ENCODE data around the gene ARHGAP29.
A peak's percentile ranks its signal among the peaks of the same experiment; 100 is the strongest.

ARHGAP29 gene

DNA sequence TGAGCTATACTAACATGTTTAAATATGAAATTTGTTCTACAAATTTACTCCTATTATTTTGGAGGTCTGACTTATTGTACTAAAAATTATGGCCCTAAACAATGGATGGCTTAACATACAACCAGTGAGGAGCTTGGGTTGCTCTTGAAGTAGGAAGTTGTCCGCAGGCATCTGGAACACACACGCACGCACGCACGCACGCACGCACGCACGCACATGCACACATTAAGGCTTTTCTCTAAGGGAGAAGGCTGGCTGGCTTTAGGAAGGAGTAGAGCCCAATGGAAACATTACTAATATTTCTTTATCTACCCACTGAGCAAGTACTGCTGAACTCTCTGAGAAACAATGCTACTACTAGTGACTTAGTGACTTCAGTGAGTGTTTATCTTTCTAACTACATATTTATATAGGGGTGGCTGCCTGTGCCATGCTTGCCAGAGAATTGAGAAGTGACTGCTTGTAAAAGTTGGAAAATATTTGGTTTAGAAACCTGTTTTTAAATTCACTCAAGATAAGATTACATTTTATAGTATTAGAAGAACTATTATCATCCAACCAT lies 16.2 kb upstream of the ARHGAP29 start:
- Histone ChIP-seq H3K27ac (no peak overlapping the region), H3K4me3 (no peak overlapping the region)
- no peak for DNase-seq (ENCODE audit: low spot score)
- TF ChIP-seq, protein P1, sequence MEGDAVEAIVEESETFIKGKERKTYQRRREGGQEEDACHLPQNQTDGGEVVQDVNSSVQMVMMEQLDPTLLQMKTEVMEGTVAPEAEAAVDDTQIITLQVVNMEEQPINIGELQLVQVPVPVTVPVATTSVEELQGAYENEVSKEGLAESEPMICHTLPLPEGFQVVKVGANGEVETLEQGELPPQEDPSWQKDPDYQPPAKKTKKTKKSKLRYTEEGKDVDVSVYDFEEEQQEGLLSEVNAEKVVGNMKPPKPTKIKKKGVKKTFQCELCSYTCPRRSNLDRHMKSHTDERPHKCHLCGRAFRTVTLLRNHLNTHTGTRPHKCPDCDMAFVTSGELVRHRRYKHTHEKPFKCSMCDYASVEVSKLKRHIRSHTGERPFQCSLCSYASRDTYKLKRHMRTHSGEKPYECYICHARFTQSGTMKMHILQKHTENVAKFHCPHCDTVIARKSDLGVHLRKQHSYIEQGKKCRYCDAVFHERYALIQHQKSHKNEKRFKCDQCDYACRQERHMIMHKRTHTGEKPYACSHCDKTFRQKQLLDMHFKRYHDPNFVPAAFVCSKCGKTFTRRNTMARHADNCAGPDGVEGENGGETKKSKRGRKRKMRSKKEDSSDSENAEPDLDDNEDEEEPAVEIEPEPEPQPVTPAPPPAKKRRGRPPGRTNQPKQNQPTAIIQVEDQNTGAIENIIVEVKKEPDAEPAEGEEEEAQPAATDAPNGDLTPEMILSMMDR (IDR thresholded peaks at IDR 0.05): no peak

DNA sequence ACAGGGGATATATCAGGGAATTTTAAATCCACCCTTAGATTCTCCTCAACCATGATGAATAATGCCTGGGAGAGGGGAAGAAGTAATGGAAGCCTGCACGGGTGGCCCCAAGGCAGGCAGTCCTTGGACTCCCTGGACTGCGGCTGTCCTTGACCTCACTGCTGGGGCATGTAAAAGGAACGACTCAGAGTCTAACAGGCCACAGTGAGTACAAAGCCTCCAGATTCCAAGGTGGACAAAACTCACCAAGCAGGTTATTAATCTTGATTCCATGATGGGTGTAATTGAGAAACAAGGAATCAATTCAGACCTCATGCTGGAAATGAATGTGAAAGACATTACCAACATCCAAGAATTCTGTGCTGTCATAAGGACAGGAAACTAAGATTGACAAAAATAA lies 13.0 kb upstream of the ARHGAP29 start:
- TF ChIP-seq, protein P1 (IDR thresholded peaks at IDR 0.05): no peak
- no peak for DNase-seq (ENCODE audit: low spot score)
- Histone ChIP-seq H3K4me3 (no peak overlapping the region), H3K27ac (no peak overlapping the region)

DNA sequence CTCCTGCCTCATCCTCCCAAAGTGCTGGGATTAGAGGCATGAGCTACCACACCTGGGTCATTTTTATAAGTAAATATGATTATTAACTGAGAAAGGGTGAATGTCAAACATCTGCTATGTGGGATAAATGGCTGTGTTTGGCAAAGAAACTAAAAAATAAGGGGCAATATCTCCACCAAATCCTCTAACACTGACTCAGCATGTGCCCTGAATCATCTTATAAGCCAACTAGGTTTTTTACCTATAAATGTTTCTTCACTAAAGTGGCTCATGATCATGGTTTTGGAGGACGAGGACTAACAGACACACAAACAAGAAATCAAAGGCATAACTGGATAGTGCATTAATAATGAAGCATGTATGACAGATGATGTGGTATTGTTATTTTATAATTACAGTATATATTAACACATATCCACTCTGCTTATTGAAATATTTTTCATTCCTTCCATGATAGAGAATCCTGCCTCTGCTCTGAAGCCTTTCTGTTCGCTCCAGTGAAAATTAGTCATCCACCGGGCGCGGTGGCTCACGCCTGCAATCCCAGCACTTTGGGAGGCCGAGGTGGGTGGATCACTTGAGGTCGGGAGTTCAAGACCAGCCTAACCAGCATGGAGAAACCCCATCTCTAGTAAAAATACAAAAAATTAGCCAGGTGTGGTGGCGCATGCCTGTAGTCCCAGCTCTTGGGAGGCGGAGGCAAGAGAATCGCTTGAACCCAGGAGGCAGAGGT lies 11.7 kb upstream of the ARHGAP29 start:
- no peak for DNase-seq (ENCODE audit: low spot score)
- no peak overlapping the region for H3K4me3 ChIP-seq
- TF ChIP-seq, protein P1 (IDR thresholded peaks at IDR 0.05): no peak
- H3K27ac ChIP-seq: no peak overlapping the region

DNA sequence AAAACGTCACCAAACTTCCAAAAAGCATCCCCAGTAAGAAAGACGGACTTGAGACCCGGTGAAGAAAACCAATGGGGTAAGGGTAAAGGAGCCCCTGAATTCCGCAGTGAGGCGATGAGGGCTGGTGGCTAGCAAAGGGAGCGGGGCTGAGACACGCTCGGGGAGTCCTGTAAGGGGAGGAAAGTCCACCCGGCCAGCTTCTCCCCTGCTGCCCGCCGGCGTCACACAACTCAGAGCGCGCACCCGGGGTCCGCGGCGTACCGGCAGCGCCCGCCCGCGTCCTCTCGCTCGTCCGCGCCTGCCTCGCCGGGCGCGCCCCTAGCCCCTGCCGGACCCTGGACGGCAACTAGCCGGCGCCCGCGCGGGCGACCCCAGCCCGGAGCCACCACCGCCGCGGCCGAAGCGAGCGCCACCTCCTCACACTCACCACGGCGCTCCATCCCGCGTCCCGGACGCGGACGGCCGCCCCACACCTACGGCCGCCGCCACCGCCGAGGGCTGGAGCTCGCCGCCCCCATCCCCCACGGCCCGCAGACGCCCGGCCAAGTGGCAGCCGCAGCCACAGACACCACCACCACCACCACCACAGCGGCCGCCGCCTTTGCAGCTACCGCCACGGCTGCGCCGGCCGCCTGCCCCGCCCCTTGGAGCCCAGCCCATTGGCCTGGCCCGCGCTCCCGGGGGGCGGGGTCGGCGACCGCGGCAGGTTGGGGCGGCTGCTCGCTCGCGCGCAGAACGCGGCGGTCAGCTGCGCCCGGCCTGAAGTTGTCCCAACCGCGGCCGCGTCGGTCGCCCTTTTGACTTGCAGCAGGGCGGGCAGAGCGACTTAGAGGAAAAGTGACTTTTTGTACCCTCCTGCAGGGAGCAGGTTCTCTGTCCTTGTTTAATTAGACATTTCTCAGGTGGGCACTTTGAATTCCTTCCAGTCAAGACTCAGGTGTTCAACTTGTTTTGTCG lies 10.0 kb upstream of the ARHGAP29 start:
- Histone ChIP-seq H3K27ac (peak overlapping the region; percentile 85 to 89), H3K4me3 (peak overlapping the region; percentile 84)
- TF ChIP-seq, protein P1 (IDR thresholded peaks at IDR 0.05): no peak
- DNase-seq (ENCODE audit: low spot score): peak; percentile 81

DNA sequence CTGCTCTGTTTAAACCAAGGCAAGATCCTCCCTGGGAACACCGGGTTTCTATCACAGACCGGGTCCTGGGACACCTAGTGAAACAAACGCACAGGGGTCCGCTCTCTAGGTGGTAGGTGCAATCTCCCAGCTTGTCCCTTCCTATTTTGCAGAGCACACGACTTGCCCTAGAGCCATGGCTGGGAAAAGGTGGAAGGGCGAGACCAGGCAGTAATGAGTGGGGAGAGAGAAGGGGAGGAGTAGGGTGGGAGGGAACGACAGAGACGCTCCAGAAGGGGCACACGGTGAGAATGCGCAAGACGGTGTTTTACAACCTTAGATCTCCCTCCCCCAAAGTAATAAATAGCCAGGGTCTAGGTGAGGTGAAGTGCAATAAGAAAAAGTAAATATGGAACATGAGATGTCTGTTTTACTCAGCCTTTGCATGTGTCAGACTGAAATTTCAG lies 9.3 kb upstream of the ARHGAP29 start:
- H3K4me3 ChIP-seq: peak overlapping the region; percentile 84
- DNase-seq (ENCODE audit: low spot score): no peak
- peak overlapping the region; percentile 85 to 89 for H3K27ac ChIP-seq
- TF ChIP-seq, protein P1 (IDR thresholded peaks at IDR 0.05): no peak

DNA sequence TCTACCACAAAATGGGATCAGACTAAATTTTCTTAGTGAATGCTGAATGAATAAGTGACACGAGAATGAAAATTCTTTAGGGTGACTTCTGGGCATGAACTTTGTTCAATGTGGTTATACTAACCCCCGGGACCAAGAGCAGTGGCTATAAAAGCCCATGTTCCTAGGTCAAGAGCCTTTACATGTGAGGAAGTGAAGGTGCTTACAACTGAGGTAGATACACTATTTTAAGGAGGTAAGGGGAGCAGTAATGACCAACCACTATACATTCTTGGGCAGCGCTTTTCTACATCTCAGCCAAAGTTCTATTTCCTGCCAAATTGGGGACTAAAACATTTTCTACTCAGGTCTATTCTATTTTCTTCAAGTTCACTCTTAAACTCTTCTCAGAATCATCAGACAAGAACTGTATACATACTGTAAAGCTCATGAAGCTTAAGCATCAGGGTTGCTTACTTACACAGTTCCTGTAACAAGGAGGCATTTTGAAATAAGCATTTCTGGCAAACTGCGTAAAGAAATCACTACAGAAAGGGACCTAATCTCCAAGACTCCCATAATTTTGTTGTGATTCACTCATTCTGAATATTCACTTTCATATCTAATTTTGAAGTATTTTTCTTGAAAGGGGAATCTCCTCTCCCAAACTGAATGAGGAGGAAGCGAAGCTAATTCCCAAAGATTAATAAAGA lies 8.5 kb upstream of the ARHGAP29 start:
- Histone ChIP-seq H3K27ac (peak overlapping the region; percentile 85 to 89), H3K4me3 (peak overlapping the region; percentile 84)
- TF ChIP-seq, protein P1 (IDR thresholded peaks at IDR 0.05): no peak
- no peak for DNase-seq (ENCODE audit: low spot score)
